ENCODE measurements around the gene CERT1. TPM values are rescaled to one million over a fixed set of nuclear protein-coding genes. Genes with fewer than 3 reads are reported as not detected.

Gene CERT1
- total RNA-seq, 1 experiment from 2014 or later = 50.2 TPM

DNA sequence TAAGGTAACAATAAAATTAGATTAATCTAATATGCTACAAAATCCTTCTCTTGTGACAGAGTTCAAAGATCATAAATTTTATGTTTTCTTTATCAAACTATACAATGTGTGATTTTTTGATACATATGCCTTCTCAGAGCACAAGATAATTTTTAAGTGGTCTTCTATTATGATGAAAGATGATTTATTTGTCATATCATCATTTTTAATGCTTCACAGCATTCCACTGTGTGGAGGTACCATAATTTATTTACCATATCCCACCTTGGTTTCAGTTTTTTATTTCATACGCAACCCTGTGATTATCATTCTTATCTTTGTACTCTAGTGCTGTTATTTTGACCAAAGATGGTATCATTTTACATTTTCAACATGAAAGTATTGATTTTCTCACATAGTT, 41.9 kb upstream of the CERT1 start:
- no peaks in the 10 kb centered on the region for H3K4me1 ChIP-seq (ENCODE audit: insufficient read depth, low read length)
- H2BK20ac ChIP-seq (ENCODE audit: low read depth, low read length, poor library complexity, severe bottlenecking) = no peak overlapping the region
- no peak overlapping the region for H4K8ac ChIP-seq (replicated peaks; ENCODE audit: insufficient read length, low read depth, low read length)
- H3T11ph ChIP-seq (ENCODE audit: low read length) = no peak overlapping the region
- no peaks in the 10 kb centered on the region for H3K79me1 ChIP-seq (ENCODE audit: insufficient read depth, low read depth, low read length, poor library complexity, severe bottlenecking)
- no peaks in the 10 kb centered on the region for H3K9me3 ChIP-seq (ENCODE audit: control insufficient read depth, low read depth, low read length)
- H3K79me2 ChIP-seq (ENCODE audit: insufficient read depth, low read length) = no peaks in the 10 kb centered on the region
- H2BK12ac ChIP-seq (ENCODE audit: insufficient read length, low read depth, low read length) = no peak overlapping the region
- Mint-ChIP-seq H3K27me3 (ENCODE audit: low read depth) (no peaks in the 10 kb centered on the region), H3K4me3 (no peak overlapping the region), H3K36me3 (ENCODE audit: insufficient read depth in 1 of 3, low read depth in 3 of 3) (peaks cover 0 to 3% (median 0%) of the 10 kb centered on the region in 3 experiments; a peak in 1 of 7 replicates), H3K4me1 (no peaks in the 10 kb centered on the region), H3K27ac (no peak overlapping the region), H3K9me3 (no peaks in the 10 kb centered on the region)
- WGBS (ENCODE audit: extremely low coverage, insufficient read length, low lambda C conversion rate) = no CpG with 5 or more reads among the region's 1 CpG
- H3K14ac ChIP-seq (ENCODE audit: insufficient read depth, low read length) = no peak overlapping the region
- no peak overlapping the region for H3K9ac ChIP-seq (ENCODE audit: extremely low read depth, insufficient read length, low read length)
- no peaks in the 10 kb centered on the region for H4K20me1 ChIP-seq (ENCODE audit: control insufficient read depth, insufficient read depth, insufficient read length)
- no peak overlapping the region for H2BK120ac ChIP-seq (ENCODE audit: low read depth, low read length, poor library complexity, severe bottlenecking)
- no peak overlapping the region for H3K4me2 ChIP-seq (ENCODE audit: insufficient read depth, insufficient read length, low read length)
- no peak overlapping the region for H2BK15ac ChIP-seq (ENCODE audit: low read depth, low read length)
- H3K27me3 ChIP-seq (ENCODE audit: insufficient read depth, low read length) = no peaks in the 10 kb centered on the region
- no peak overlapping the region for H2AFZ ChIP-seq (ENCODE audit: low read length)
- no peak overlapping the region for H2AK5ac ChIP-seq (ENCODE audit: insufficient read length, low read length)
- no peaks in the 10 kb centered on the region for H3K23me2 ChIP-seq (ENCODE audit: insufficient read length, low read depth, low read length, poor library complexity, severe bottlenecking)
- H2BK5ac ChIP-seq (ENCODE audit: insufficient read length, low read length) = no peak overlapping the region
- no peak overlapping the region for H3K56ac ChIP-seq (ENCODE audit: insufficient read length, low read depth, low read length)
- TF ChIP-seq, protein P1, sequence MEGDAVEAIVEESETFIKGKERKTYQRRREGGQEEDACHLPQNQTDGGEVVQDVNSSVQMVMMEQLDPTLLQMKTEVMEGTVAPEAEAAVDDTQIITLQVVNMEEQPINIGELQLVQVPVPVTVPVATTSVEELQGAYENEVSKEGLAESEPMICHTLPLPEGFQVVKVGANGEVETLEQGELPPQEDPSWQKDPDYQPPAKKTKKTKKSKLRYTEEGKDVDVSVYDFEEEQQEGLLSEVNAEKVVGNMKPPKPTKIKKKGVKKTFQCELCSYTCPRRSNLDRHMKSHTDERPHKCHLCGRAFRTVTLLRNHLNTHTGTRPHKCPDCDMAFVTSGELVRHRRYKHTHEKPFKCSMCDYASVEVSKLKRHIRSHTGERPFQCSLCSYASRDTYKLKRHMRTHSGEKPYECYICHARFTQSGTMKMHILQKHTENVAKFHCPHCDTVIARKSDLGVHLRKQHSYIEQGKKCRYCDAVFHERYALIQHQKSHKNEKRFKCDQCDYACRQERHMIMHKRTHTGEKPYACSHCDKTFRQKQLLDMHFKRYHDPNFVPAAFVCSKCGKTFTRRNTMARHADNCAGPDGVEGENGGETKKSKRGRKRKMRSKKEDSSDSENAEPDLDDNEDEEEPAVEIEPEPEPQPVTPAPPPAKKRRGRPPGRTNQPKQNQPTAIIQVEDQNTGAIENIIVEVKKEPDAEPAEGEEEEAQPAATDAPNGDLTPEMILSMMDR (conservative IDR thresholded peaks at IDR 0.05) = no peak
- H3K27ac ChIP-seq (ENCODE audit: insufficient read length, low read depth, low read length) = no peak overlapping the region
- DNase-seq = no peak
- H3K23ac ChIP-seq (ENCODE audit: insufficient read length, low read depth, low read length) = no peak overlapping the region
- H3K18ac ChIP-seq (ENCODE audit: insufficient read length, low read depth, low read length) = no peak overlapping the region
- no peak overlapping the region for H3K4ac ChIP-seq (ENCODE audit: low read depth, low read length)
- no peak overlapping the region for H4K91ac ChIP-seq (ENCODE audit: insufficient read length, low read depth, low read length)
- H4K5ac ChIP-seq (ENCODE audit: insufficient read length, low read depth, low read length) = no peak overlapping the region

Measured in H9 (cell line).